Spleen (tissue), 11 donors: ENCODE data around the gene NTNG1. TPM values are rescaled to one million over a fixed set of nuclear protein-coding genes. Genes with fewer than 3 reads are reported as not detected.

Experiments used
- DNase-seq: peaks from one replicate; pipeline ENCODE4 v3.0.0-alpha.2; 2020
- H3K27ac ChIP-seq, 8 donors: fragments of 200-600 bp; sonication (generic) in 7 of 8; 1 replicate in 4 of 8; 2 replicates in 4 of 8; pipeline versions ENCODE4 v1.5.0 to v1.8.0; 2016 to 2021; ENCODE audit warnings: inconsistent platforms in 4 of 8, mild to moderate bottlenecking in 4 of 8, moderate library complexity in 1 of 8
- H3K27me3 ChIP-seq, 7 donors: fragments of 200-600 bp; sonication (generic) in 6 of 7; replicated peaks in 1 of 7; 1 replicate in 4 of 7; 2 replicates in 3 of 7; pipeline versions ENCODE4 v1.5.0 to v1.8.0; 2016 to 2021; ENCODE audit warnings: inconsistent platforms in 3 of 7, mild to moderate bottlenecking in 1 of 7
- H3K36me3 ChIP-seq, 6 donors: fragments of 200-600 bp; sonication (generic) in 5 of 6; 1 replicate in 4 of 6; 2 replicates in 2 of 6; pipeline versions ENCODE4 v1.5.0 to v1.8.0; 2016 to 2021; ENCODE audit warnings: inconsistent platforms in 2 of 6
- H3K4me1 ChIP-seq, 6 donors: fragments of 200-600 bp; sonication (generic) in 5 of 6; 1 replicate in 3 of 6; 2 replicates in 3 of 6; pipeline versions ENCODE4 v1.5.0 to v1.8.0; 2016 to 2021; ENCODE audit warnings: inconsistent platforms in 3 of 6
- H3K4me3 ChIP-seq, 8 donors: fragments of 200-600 bp; sonication (generic) in 7 of 8; 1 replicate in 4 of 8; 2 replicates in 4 of 8; pipeline versions ENCODE4 v1.5.0 to v1.8.0; 2016 to 2021; ENCODE audit warnings: inconsistent platforms in 4 of 8, mild to moderate bottlenecking in 4 of 8, moderate library complexity in 2 of 8
- H3K9me3 ChIP-seq, 8 donors: fragments of 200-600 bp; sonication (generic) in 7 of 8; 1 replicate in 4 of 8; 2 replicates in 4 of 8; pipeline versions ENCODE4 v1.5.0 to v1.8.0; 2016 to 2021; ENCODE audit warnings: inconsistent platforms in 4 of 8
- POLR2A ChIP-seq, 3 donors: fragments of 450-650 bp; IDR thresholded peaks; one replicate each; pipeline ENCODE4 v1.5.1; 2017; ENCODE audit warnings: antibody characterized with exemption in 3 of 3, mild to moderate bottlenecking in 1 of 3
- POLR2AphosphoS5 ChIP-seq, 3 donors: sonication (generic); formaldehyde crosslinking; IDR thresholded peaks; one replicate each; pipeline ENCODE4 v1.5.1; 2017; ENCODE audit warnings: antibody characterized with exemption in 3 of 3
- WGBS, 5 donors: extraction: QIAGEN DNeasy Blood & Tissue Kit in 3 of 5; methylation state at CpG; one replicate each; pipeline versions ENCODE4 v1.1.5 to v1.1.7; 2013 to 2018; 5-methylcytosine and 5-hydroxymethylcytosine counted together
- intact Hi-C: fragments of 100-400 bp; cut with DNase I; formaldehyde crosslinking; loops from one replicate; pipeline ENCODE4 v1.15.0; 2023; ENCODE audit warnings: low total_unique reads
- polyA plus RNA-seq, 3 donors: library from polyadenylated mRNA; stranded (reverse); fragments of 200-250 nt; gene quantifications; one replicate each; pipeline ENCODE4 v1.2.1, GENCODE V29; 2013
- total RNA-seq, 7 donors: library from RNA; depleted of rRNA in 3 of 7; stranded (reverse); fragments of >200 nt in 3 of 7; fragmentation: NEBNext Ultra II Directional in 4 of 7; extraction: Animal tissue kit (Norgen Biotek cat#: 25700) in 4 of 7; gene quantifications; one replicate each; pipeline versions ENCODE4 v1.1.0 to v1.2.1, GENCODE V29; 2016 to 2021
- TF ChIP-seq, protein P1 (sequence below), 11 experiments: fragments of 200-600 bp in 7 of 11; fragments of 450-650 bp in 4 of 11; sonication (generic) in 4 of 11; IDR thresholded peaks in 8 of 11; conservative IDR thresholded peaks in 3 of 11; 1 replicate in 7 of 11; 2 replicates in 4 of 11; pipeline versions ENCODE4 v1.4.0 to v1.8.0; 2016 to 2021; ENCODE audit warnings: antibody characterized with exemption in 11 of 11, inconsistent platforms in 4 of 11, mild to moderate bottlenecking in 1 of 11
- donor health status: healthy with polysubstance abuse.
- donor health status: DM: no; HTN: no; CAD: no; lungs with moderate emphysema.
- donor health status: DM: no; HTN: no; CAD: no.
- donor health status: Bipolar disorder and iron deficiency.
- donor health status: healthy.
- donor health status: DM: no; HTN: no; CAD: no.
- donor health status: DM: yes; HTN: yes; CAD: no.

Gene NTNG1
- total and polyA plus RNA-seq, 10 donors = 0.11 to 2.0 (median 1.1) TPM

GRCh38 chr1:107357376-107357775, 216.5 kb downstream of the NTNG1 start:
- no peak overlapping the region for H3K4me3 ChIP-seq
- DNase-seq = no peak
- no peak overlapping the region for H3K27ac ChIP-seq
- intact Hi-C loops = no loop called here
- TF ChIP-seq POLR2AphosphoS5 (IDR thresholded peaks at IDR 0.05) (no peak), POLR2A (IDR thresholded peaks at IDR 0.05) (no peak)
- TF ChIP-seq, protein P1, sequence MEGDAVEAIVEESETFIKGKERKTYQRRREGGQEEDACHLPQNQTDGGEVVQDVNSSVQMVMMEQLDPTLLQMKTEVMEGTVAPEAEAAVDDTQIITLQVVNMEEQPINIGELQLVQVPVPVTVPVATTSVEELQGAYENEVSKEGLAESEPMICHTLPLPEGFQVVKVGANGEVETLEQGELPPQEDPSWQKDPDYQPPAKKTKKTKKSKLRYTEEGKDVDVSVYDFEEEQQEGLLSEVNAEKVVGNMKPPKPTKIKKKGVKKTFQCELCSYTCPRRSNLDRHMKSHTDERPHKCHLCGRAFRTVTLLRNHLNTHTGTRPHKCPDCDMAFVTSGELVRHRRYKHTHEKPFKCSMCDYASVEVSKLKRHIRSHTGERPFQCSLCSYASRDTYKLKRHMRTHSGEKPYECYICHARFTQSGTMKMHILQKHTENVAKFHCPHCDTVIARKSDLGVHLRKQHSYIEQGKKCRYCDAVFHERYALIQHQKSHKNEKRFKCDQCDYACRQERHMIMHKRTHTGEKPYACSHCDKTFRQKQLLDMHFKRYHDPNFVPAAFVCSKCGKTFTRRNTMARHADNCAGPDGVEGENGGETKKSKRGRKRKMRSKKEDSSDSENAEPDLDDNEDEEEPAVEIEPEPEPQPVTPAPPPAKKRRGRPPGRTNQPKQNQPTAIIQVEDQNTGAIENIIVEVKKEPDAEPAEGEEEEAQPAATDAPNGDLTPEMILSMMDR (IDR thresholded peaks at IDR 0.05 in 8 of 11, conservative IDR thresholded peaks at IDR 0.05 in 3 of 11) = no peak
- H3K36me3 ChIP-seq = no peaks in the 10 kb centered on the region
- WGBS, 5 donors = 50 to 73% (median 67%) methylated on average over 1 of the region's 1 CpG
- no peaks in the 10 kb centered on the region for H3K27me3 ChIP-seq
- H3K9me3 ChIP-seq = peaks cover 0 to under 1% (median 0%) of the 10 kb centered on the region in 8 donors
- peaks cover 0 to 9% (median 2%) of the 10 kb centered on the region in 6 donors for H3K4me1 ChIP-seq

- Histone ChIP-seq H3K27ac (peak overlapping the region in 3 of 8 donors; percentile 46 to 59 (median 53)), H3K27me3 (no peaks in the 10 kb centered on the region), H3K36me3 (no peaks in the 10 kb centered on the region), H3K4me1 (peaks cover 0 to 9% (median 2%) of the 10 kb centered on the region in 6 donors), H3K4me3 (peak overlapping the region in 1 of 8 donors; percentile 21), H3K9me3 (no peaks in the 10 kb centered on the region)
- DNase-seq = no peak
- WGBS, 5 donors = 51 to 73% (median 68%) methylated on average over 5 of the region's 5 CpGs
- intact Hi-C loops = no loop called here
- TF ChIP-seq, protein P1 (IDR thresholded peaks at IDR 0.05 in 8 of 11, conservative IDR thresholded peaks at IDR 0.05 in 3 of 11) = no peak
- TF ChIP-seq POLR2A (IDR thresholded peaks at IDR 0.05) = no peak
- no peak for TF ChIP-seq POLR2AphosphoS5 (IDR thresholded peaks at IDR 0.05)
Observed at GRCh38 chr1:107358619-107359327, 217.9 kb downstream of the NTNG1 start.

DNA sequence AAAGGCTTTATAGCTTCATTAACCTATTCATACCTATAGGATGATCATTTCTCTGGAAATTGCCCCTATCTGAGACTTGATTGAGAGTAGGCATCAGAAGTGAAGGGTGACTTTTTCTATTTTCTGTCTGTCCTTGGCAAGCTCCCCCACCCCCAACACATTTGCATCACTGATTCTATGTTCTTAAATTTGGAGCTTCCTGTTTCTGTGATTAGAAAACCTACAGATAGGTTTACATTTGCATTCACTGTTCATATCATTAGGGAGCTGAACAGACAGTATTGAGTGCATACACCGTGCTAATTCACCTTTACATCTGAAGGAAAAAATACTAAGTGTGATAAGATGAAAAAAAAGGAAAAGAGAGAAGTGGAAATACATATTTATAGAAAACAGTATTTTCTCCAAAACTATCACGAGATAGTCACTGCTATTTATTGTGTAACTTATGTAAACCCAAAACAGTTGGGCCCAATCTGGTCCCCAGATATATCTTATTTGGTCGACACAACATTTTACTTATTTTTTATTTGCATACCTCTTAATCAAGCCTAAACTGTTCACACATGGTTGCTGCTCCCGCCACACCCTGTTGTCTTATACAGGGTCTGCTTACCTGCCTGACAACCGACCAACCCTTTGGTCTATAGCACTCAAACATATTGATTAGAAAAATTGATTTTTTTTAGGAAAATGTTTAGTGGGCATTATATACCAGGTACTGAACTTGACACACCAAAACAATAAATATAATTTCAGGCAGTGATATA, 218.8 kb downstream of the NTNG1 start:
- WGBS, 5 donors = 55 to 67% (median 58%) methylated on average over 5 of the region's 5 CpGs
- H3K4me1 ChIP-seq = peaks cover 0 to 9% (median 2%) of the 10 kb centered on the region in 6 donors
- TF ChIP-seq POLR2A (IDR thresholded peaks at IDR 0.05) = no peak
- TF ChIP-seq, protein P1 (IDR thresholded peaks at IDR 0.05 in 8 of 11, conservative IDR thresholded peaks at IDR 0.05 in 3 of 11) = no peak
- no peak for TF ChIP-seq POLR2AphosphoS5 (IDR thresholded peaks at IDR 0.05)
- H3K9me3 ChIP-seq = no peaks in the 10 kb centered on the region
- peak overlapping the region in 3 of 8 donors; percentile 46 to 59 (median 53) for H3K27ac ChIP-seq
- intact Hi-C loops = no loop called here
- DNase-seq = no peak
- no peaks in the 10 kb centered on the region for H3K27me3 ChIP-seq
- H3K36me3 ChIP-seq = no peaks in the 10 kb centered on the region
- peak overlapping the region in 1 of 8 donors; percentile 21 for H3K4me3 ChIP-seq
